Choroid plexus epithelial cell (primary cell): ENCODE results near the gene PLA2G2F.

Experiments used
- DNase-seq: peaks from one replicate; pipeline ENCODE4 v3.0.0-alpha.2; 2010; ENCODE audit warnings: low read depth
- H3K4me3 ChIP-seq: 2 replicates; pipeline ENCODE4 v1.5.1; 2011; ENCODE audit warnings: low read depth, mild to moderate bottlenecking, control low read depth, low read length, moderate library complexity
- TF ChIP-seq, protein P1 (sequence below): conservative IDR thresholded peaks from 2 replicates; pipeline ENCODE4 v1.5.1; 2011; ENCODE audit warnings: low read depth, mild to moderate bottlenecking, control low read depth, inconsistent platforms, low read length, moderate library complexity

The PLA2G2F gene

DNA sequence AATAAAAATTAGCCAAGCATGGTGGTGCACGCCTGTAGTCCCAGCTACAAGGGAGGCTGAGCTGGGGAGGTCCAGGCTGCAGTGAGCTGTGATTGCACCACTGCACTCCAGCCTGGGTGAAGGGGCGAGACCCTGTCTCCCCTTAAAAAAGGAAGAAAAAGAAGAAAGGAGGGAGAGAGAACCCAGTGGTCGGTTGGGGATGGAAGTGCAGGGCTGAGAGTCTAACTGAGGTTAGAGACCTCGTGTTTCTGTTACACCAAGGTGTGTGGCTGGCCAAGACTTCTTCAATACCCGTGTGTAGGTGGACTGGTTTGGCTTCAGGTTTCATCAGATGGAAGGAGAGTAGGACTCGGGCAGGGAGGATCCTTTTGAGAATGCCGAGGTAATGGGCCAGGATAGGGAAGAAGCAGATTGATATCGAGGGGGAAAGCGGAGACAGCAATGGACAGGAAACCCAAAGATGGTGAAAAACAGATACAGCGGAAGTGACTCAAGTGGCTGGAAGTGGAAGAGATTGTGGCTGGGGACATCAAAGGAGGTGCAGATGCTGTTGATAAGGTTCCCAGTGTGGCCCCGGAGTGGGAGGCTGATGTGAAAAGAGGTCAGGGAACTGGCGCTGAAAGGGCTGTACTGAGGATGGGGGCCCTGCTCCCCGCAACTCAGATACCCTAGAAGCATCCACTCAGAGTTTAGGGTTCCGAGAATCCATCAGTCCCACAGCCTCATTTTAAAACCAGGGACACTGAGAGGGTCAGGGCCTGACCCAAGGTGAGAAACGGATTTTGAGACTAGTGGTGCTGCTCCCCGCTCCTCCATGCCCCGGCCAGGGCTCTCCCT lies 46.1 kb downstream of the PLA2G2F start:
- TF ChIP-seq, protein P1, sequence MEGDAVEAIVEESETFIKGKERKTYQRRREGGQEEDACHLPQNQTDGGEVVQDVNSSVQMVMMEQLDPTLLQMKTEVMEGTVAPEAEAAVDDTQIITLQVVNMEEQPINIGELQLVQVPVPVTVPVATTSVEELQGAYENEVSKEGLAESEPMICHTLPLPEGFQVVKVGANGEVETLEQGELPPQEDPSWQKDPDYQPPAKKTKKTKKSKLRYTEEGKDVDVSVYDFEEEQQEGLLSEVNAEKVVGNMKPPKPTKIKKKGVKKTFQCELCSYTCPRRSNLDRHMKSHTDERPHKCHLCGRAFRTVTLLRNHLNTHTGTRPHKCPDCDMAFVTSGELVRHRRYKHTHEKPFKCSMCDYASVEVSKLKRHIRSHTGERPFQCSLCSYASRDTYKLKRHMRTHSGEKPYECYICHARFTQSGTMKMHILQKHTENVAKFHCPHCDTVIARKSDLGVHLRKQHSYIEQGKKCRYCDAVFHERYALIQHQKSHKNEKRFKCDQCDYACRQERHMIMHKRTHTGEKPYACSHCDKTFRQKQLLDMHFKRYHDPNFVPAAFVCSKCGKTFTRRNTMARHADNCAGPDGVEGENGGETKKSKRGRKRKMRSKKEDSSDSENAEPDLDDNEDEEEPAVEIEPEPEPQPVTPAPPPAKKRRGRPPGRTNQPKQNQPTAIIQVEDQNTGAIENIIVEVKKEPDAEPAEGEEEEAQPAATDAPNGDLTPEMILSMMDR = no peak
- H3K4me3 ChIP-seq = no peak overlapping the region
- no peak for DNase-seq

DNA sequence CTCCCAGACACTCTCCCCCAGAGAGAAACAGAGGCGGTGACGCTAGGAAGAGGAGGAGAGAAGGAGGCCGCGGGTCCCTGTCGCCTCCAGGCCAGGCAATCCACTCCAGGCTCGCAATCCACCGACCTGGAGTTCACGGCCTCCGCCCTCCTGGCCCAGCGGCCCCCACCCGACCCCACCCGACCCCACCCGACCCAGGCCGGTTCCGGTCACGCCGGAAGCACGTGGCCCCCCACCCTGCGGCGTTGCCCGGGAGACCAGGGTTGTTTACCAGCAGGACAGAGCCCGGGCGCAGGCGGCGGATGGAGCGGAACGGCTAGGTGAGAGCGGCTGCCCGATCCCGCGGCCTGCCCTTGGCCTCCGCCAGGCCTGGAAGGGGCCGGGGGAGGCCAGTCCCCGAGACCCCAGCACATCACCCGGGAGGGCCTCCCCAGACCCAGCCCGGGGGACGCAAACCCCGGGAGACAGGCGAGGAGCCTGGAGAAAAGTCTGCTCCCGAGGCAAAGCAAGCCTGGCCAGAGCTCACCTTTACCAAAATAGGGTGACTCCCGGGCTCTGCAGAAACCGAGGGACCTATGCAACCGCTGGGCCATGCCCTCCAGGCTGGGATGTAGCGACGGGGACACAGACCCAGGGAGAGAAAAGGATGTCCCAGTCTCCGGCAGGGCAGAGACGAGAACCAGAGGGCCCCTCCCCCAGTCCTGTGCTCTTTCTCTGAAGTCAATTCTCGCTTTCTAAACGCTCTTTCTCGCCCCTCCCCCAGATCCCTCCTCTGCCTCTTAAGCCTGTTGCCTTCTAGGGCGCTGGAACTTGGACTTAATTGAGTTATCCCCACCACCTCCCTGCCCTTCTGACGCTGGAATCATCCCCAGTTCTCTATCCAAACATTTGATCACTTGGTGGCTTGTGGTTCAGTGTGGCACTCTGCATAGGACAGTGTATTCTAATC lies 47.0 kb downstream of the PLA2G2F start, which contains the start of the genes PLA2G2C and UBXN10:
TSS of gene PLA2G2C (minus strand) at position 685 of the 949 bp plus-strand sequence. CDS start 9,155 bp downstream, outside the sequence.
TSS of gene UBXN10 (plus strand) at position 263 of the 949 bp plus-strand sequence. CDS start 4,466 bp downstream, outside the sequence.
- DNase-seq = no peak
- TF ChIP-seq, protein P1 = no peak
- no peak within 1 kb of the TSS for H3K4me3 ChIP-seq

DNA sequence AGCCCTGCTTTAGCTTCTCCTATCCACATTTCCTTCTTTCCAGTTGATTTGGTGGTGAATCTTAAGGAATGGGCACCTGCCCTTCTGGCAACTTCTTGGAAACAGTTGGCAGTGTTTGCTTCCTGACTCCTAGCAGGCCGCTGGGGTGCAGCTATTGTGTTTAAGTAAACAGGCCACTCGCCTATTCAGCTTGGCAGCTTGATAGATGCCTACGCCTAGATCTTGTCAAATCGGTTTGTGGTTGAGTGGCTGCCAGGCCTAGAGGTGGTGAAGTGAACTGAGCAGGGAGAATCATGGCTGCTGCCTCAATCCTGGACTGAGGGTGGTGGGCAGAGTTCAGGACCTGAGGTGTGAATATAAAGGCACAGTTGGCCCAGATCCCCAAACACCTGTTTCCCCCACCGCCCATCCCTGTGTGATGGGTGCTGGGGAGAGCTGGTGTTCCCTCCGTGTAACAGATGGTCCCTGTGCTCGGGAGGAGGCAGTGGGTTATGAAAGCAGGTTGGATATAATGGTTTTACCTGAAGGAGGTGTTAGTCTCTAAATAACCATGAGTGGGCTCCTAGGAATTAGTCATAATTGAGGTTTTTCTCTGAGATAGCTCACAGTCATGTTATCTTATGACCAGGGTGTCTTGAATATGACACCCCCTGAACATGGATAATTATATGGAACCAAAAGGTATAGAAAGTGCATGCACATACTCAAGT lies 48.1 kb downstream of the PLA2G2F start:
- no peak for DNase-seq
- H3K4me3 ChIP-seq = no peak overlapping the region
- TF ChIP-seq, protein P1 = no peak

DNA sequence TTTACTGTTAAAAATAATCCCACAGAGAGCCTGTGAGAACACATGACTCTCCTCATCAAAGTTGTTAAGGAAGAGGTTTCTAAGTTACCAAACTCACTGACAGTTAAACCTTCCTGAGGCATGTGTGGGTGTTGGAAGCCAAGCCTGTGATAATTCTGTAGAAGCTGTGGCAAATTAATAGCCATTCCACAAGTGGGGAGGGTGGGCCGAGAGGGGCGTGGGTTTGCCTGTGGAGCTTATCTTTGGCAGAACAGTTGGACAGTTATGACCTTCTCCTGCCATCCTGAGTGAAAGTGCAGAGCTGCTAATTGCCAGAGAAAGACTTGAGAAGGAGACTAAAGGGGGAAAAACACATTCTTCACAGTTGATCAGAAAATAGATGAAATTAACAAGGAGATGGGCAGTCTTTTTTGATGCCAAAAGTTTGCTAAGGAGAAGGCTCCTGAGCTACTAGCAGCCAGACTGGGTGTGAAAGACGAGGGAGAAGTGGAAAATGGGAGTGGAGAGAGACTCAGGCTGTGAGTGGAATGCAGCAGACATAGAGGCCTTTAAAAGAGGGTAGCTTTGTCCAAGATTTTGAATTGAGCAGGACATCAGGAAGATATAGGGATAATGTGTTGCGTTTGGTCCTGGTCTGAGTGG lies 48.8 kb downstream of the PLA2G2F start:
- no peak overlapping the region for H3K4me3 ChIP-seq
- TF ChIP-seq, protein P1 = no peak
- no peak for DNase-seq

DNA sequence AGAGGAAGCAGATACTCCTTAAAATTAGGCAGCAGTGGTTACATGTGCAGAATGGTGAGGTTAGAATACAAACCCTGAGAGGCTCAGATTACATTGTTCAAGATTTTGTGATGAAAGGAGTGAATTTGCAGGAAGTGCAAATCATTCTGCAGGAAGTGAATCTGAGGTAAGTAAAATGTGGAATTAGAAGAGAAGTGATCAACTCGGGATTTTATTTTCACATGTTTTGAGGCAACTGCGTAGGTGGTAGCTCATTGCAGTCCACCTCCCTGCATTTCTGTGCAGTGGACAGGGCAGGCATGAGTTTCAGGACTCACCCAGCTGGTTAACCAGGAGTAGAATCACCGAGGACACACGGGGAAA lies 49.3 kb downstream of the PLA2G2F start:
- no peak overlapping the region for H3K4me3 ChIP-seq
- TF ChIP-seq, protein P1 = no peak
- DNase-seq = no peak

DNA sequence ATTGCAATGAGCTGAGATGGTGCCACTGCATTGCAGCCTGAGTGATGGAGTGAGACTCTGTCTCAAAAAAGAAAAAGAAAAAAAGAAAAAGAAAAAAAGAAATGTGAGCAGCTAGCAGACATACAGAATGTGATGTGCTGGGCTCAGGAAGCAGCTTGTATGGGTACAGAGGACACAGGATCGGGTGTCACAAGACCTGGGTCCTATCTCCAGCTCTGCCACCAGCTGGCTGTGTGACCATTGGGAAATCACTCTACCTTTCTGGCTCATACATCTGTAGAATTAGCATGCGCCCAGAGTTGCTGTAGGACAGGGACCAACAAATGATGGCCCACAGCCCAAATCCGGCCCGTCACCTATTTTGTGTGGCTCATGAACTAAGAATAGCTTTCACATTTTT lies 50.5 kb downstream of the PLA2G2F start:
- TF ChIP-seq, protein P1 = no peak
- H3K4me3 ChIP-seq = no peak overlapping the region
- DNase-seq = no peak
